HUES6 (cell line): Measurements from ENCODE around the gene LRRC15.

Experiments used
- H3K27ac ChIP-seq: 2 replicates; pipeline ENCODE4 v1.7.0; 2013; ENCODE audit warnings: low read depth, mild to moderate bottlenecking, low read length, inconsistent platforms
- H3K27me3 ChIP-seq: 2 replicates; pipeline ENCODE4 v1.6.1; 2013; ENCODE audit warnings: low read length; ENCODE audit not compliant: control insufficient read depth, insufficient read depth
- H3K36me3 ChIP-seq: 2 replicates; pipeline ENCODE4 v1.6.1; 2013; ENCODE audit warnings: low read length; ENCODE audit not compliant: control insufficient read depth, insufficient read depth
- H3K4me1 ChIP-seq: 2 replicates; pipeline ENCODE4 v1.6.1; 2013; ENCODE audit warnings: low read length; ENCODE audit not compliant: control insufficient read depth, insufficient read depth
- H3K4me3 ChIP-seq: 2 replicates; pipeline ENCODE4 v1.5.1; 2013; ENCODE audit warnings: low read depth, low read length
- H3K9ac ChIP-seq: one replicate; pipeline ENCODE4 v1.6.1; 2013; ENCODE audit warnings: mild to moderate bottlenecking, low read length
- H3K9me3 ChIP-seq: 2 replicates; pipeline ENCODE4 v1.6.1; 2013; ENCODE audit warnings: low read depth, low read length; ENCODE audit not compliant: control insufficient read depth, insufficient read depth

Gene LRRC15

GRCh38 chr3:194369522-194370279, at the start of gene LRRC15:
Gene LRRC15 (minus strand): TSS chr3:194369743. CDS start chr3:194361043, 8,700 bp downstream.
- no peak within 1 kb of the TSS for H3K9ac ChIP-seq
- H3K4me1 ChIP-seq: peaks cover 41% of the 10 kb centered on the region
- no peaks in the 10 kb centered on the region for H3K36me3 ChIP-seq
- peaks cover 10% of the 10 kb centered on the region for H3K27me3 ChIP-seq
- no peaks in the 10 kb centered on the region for H3K9me3 ChIP-seq
- no peak within 1 kb of the TSS for H3K27ac ChIP-seq
- H3K4me3 ChIP-seq: peak within 1 kb of the TSS; percentile 46; the same call in 1 of the 2 replicates

GRCh38 chr3:194418671-194419070, 49.1 kb upstream of the LRRC15 start:
- Histone ChIP-seq H3K27ac (no peak overlapping the region), H3K36me3 (peaks cover 58% of the 10 kb centered on the region), H3K4me3 (no peak overlapping the region), H3K27me3 (no peaks in the 10 kb centered on the region), H3K4me1 (no peaks in the 10 kb centered on the region), H3K9me3 (no peaks in the 10 kb centered on the region), H3K9ac (no peak overlapping the region)

GRCh38 chr3:194407423-194407822, 37.9 kb upstream of the LRRC15 start:
- Histone ChIP-seq H3K36me3 (peaks cover 42% of the 10 kb centered on the region), H3K4me1 (no peaks in the 10 kb centered on the region), H3K27ac (no peak overlapping the region), H3K4me3 (no peak overlapping the region), H3K27me3 (no peaks in the 10 kb centered on the region), H3K9ac (no peak overlapping the region), H3K9me3 (no peaks in the 10 kb centered on the region)

- Histone ChIP-seq H3K27me3 (no peaks in the 10 kb centered on the region), H3K9ac (no peak overlapping the region), H3K36me3 (peaks cover 30% of the 10 kb centered on the region)
These were observed 36.2 kb upstream of the LRRC15 start for GRCh38 chr3:194405766-194406165.

GRCh38 chr3:194404365-194405140, 35.0 kb upstream of the LRRC15 start:
- Histone ChIP-seq H3K27ac (no peak overlapping the region), H3K36me3 (peaks cover 30% of the 10 kb centered on the region), H3K9me3 (no peaks in the 10 kb centered on the region), H3K4me3 (no peak overlapping the region), H3K27me3 (no peaks in the 10 kb centered on the region), H3K4me1 (no peaks in the 10 kb centered on the region; the same call in 1 of the 2 replicates), H3K9ac (no peak overlapping the region)

More at GRCh38 chr3:194405766-194406165, 36.2 kb upstream of the LRRC15 start:
- no peak overlapping the region for H3K4me3 ChIP-seq
- no peak overlapping the region for H3K27ac ChIP-seq
- no peaks in the 10 kb centered on the region for H3K9me3 ChIP-seq
- H3K4me1 ChIP-seq: no peaks in the 10 kb centered on the region; the same call in 1 of the 2 replicates

GRCh38 chr3:194401868-194402329, 32.4 kb upstream of the LRRC15 start:
- Histone ChIP-seq H3K9ac (no peak overlapping the region), H3K4me1 (no peaks in the 10 kb centered on the region; the same call in 1 of the 2 replicates), H3K9me3 (no peaks in the 10 kb centered on the region), H3K36me3 (peaks cover 21% of the 10 kb centered on the region), H3K4me3 (no peak overlapping the region), H3K27ac (no peak overlapping the region), H3K27me3 (peaks cover 23% of the 10 kb centered on the region)

- H3K4me1 ChIP-seq: peaks cover 3% of the 10 kb centered on the region; the same call in 1 of the 2 replicates
- H3K27me3 ChIP-seq: peaks cover 27% of the 10 kb centered on the region
- no peak overlapping the region for H3K9ac ChIP-seq
- peaks cover 21% of the 10 kb centered on the region for H3K36me3 ChIP-seq
- H3K9me3 ChIP-seq: no peaks in the 10 kb centered on the region
- H3K4me3 ChIP-seq: no peak overlapping the region
- no peak overlapping the region for H3K27ac ChIP-seq
These were observed 31.8 kb upstream of the LRRC15 start for GRCh38 chr3:194401346-194401745.

GRCh38 chr3:194399874-194400411, 30.4 kb upstream of the LRRC15 start:
- no peak overlapping the region for H3K4me3 ChIP-seq
- H3K4me1 ChIP-seq: peaks cover 13% of the 10 kb centered on the region
- no peaks in the 10 kb centered on the region for H3K9me3 ChIP-seq
- H3K9ac ChIP-seq: no peak overlapping the region
- peaks cover 27% of the 10 kb centered on the region for H3K27me3 ChIP-seq
- H3K27ac ChIP-seq: no peak overlapping the region
- peaks cover 11% of the 10 kb centered on the region for H3K36me3 ChIP-seq

- Histone ChIP-seq H3K9ac (no peak within 1 kb of the TSS), H3K36me3 (peaks cover 6% of the 10 kb centered on the region; the same call in 1 of the 2 replicates), H3K27ac (no peak within 1 kb of the TSS), H3K9me3 (no peaks in the 10 kb centered on the region), H3K4me1 (peaks cover 13% of the 10 kb centered on the region), H3K27me3 (peaks cover 27% of the 10 kb centered on the region), H3K4me3 (peak within 1 kb of the TSS; percentile 52; the same call in 1 of the 2 replicates)
These were observed 29.6 kb upstream of the LRRC15 start, which contains the start of gene GP5 for GRCh38 chr3:194399166-194399565. Gene GP5 (minus strand): TSS chr3:194399266. CDS start chr3:194398282, 984 bp downstream.

- Histone ChIP-seq H3K36me3 (no peaks in the 10 kb centered on the region), H3K27ac (no peak overlapping the region), H3K4me1 (peaks cover 13% of the 10 kb centered on the region), H3K9ac (no peak overlapping the region), H3K4me3 (peak overlapping the region; percentile 52; the same call in 1 of the 2 replicates), H3K9me3 (no peaks in the 10 kb centered on the region), H3K27me3 (peaks cover 27% of the 10 kb centered on the region)
These were observed 28.3 kb upstream of the LRRC15 start for GRCh38 chr3:194397757-194398312.
